IPS-NIHi7 (cell line): ENCODE data around the gene ZFHX2.
"Not testable (repeated sequence)": the region's sequence is repeated elsewhere in the genome, so short reads cannot be mapped to it uniquely, and the experiment has no call there.

Source experiments
- DNase-seq: peaks from one replicate; pipeline ENCODE4 v3.0.0; 2012; ENCODE audit warnings: mixed read lengths; ENCODE audit errors: extremely low spot score

The ZFHX2 gene

GRCh38 chr14:23551266-23552028 lies at the start of gene ZFHX2:
Gene ZFHX2, minus strand, starts transcription at chr14:23551765. Its CDS starts 16,440 bp downstream, at chr14:23535325.
- peak; percentile 85 for DNase-seq

DNA sequence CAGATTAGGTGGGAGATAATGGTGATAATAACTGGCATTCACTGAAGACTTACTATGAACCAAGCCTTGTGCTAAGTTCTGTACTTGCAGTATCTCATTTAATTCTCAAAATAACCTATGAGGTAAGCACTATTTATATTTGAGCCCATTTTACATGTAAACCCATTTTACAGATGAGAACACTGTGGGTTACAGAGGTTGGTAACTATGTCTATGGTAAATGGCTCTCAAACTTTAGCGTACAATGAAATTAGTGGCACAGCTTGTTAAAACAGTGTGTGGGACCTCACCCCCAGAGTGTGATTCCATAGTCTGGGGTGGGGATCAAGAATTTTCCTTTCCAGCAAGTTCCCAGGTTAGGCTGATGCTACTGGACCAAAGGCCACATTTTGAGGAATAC lies 49.2 kb upstream of the ZFHX2 start:
- DNase-seq, result no peak

GRCh38 chr14:23600322-23600707 lies 48.8 kb upstream of the ZFHX2 start:
- no peak for DNase-seq

DNA sequence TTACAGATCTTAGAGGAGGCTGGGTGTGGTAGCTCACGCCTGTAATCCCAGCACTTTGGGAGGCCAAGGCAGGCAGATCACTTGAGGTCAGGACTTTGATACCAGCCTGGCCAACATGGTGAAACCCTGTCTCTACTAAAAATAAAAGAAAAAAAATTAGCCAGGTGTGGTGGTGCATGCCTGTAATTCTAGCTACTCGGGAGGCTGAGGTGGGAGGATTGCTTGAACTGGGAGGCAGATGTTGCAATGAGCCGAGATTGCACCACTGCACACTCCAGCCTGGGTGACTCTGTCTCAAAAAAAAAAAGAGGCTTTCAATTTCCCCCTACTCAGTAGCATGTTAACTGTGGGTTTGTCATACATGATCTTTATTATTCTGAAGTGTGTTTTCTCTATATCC lies 42.6 kb upstream of the ZFHX2 start:
- DNase-seq, result not testable (repeated sequence)

- no peak for DNase-seq
These were observed 38.6 kb upstream of the ZFHX2 start for GRCh38 chr14:23590198-23590597.

- DNase-seq, result no peak
These were observed 38.0 kb upstream of the ZFHX2 start for GRCh38 chr14:23589606-23590005.

DNA sequence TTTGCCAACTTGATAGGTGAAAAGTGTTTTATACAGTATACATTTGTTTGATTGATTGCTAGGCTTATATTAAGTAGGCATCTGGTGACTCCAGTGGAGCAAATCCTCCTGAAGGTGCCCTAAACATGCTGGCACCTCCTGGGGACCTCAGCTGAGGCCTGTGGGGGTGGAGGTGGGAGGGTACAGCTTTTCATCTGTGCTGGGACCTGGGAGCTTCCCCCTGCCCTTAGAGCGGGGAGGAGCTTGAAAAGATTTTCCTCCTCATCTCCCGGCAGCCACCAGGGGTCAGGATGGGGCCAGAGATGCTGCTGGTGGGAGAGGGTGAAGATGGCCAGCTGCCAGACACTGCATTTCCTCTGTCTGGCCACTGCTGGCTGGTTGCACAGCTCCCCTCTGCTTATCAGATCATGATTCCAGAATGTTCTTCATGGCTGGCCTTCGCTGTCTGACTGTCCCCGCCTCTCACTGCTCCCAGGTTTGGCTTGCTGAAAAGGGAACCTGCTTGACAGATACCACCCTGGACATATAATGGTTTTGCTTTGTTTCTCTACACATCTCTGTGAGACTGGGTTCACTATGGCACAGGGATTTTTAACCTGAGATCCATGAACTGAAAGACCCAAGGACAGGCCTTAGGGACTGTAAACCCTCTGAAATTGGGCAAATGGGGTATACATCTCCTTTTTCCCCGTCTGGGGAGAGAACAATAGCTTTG lies 37.5 kb upstream of the ZFHX2 start:
- DNase-seq, result peak; percentile 95

- not testable (repeated sequence) for DNase-seq
These were observed 33.1 kb upstream of the ZFHX2 start for GRCh38 chr14:23584527-23585203.

GRCh38 chr14:23583761-23584526 lies 32.4 kb upstream of the ZFHX2 start:
- DNase-seq, result not testable (repeated sequence)

DNA sequence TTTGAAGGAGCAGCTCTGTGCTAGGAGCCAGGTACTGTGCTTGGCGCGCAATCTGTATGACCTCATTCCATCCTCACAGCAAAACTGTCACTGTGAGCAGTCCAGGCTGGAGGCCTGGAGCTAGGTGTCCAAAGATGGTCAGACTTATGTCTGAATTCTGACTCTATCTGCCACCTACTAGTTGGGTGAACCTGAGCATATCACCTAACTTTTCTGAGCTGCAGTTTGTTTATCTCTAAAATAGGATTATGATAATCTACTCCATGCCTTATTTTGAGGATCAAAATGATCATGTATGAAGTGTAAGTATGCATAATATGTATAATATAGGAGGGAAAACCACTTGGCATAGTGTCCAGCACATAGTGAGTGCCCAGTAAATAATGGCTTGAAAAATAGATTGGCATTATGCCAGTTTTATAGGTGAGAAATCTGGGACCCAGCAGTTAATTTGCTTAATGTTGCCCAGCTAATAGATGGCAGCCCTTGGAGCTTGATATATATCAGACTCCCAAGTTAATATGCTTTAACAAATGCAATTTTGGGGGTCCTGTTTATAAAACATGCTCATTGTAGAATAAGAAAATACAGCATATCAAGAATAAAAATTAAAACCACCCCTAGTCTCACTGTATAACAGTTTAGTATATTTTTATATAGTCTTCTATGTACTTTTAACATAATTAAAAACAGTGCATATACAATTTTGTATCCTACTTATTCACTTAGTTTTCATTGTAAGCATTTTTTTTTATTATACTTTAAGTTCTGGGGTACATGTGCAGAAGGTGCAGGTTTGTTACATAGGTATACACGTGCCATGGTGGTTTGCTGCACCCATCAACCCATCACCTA lies 31.6 kb upstream of the ZFHX2 start:
- DNase-seq, result no peak

- DNase-seq, result no peak
These were observed 29.4 kb upstream of the ZFHX2 start for GRCh38 chr14:23580948-23581281.

DNA sequence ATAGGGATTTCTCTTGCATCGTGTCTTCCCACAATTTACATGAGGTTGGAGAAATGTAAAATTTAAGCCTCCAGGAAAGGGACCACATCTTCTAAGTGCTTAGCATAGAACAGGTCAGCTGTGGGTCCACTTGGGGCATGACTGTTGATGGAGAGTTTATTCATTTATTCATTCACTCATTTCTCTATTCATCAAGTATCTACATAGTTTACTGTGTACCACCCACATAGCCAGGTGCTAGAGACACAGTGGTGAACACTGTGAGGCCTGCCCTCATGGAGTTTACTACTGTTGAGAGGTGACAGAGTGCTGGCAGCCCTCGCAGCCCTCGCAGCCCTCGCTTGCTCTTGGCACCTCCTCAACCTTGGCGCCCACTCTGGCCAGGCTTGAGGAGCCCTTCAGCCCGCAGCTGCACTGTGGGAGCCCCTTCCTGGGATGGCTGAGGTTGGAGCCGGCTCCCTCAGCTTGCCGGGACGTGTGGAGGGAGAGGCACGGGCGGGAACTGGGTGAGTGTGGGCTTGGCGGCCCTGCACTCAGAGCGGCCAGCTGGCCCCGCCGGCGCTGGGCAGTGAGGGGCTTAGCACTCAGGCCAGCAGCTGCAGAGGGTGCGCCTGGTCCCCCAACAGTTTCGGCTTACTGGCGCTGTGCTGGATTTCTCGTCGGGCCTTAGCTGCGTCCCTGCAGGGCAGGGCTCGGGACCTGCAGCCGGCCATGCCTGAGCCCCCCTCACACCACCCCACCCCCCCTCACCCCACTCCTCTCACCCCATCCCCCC lies 28.8 kb upstream of the ZFHX2 start:
- DNase-seq, result no peak

DNA sequence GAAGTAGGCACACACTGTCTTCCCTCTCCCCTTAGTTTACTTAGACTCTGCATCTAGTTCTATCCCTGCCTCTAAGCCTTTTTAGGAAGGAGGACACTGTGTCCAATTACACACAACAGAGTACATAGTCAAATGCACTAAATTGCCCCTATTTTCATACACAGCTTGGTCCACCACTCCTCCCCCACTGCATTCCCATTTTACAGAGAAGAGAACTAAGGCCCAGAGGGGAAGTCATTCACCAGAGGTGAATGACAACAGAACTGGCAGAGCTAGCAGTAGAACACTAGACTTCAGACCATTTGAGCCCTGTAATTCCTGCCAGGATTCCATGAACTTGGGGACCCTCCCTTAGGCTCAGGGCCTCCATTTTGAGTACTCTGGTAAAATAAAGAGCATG lies 28.2 kb upstream of the ZFHX2 start:
- DNase-seq, result no peak

- no peak for DNase-seq
These were observed 27.7 kb upstream of the ZFHX2 start for GRCh38 chr14:23579311-23579630.

GRCh38 chr14:23578560-23579310 lies 27.2 kb upstream of the ZFHX2 start, which contains the start of gene JPH4:
Gene JPH4, minus strand, starts transcription at chr14:23578790. Its CDS starts 1,337 bp downstream, at chr14:23577453.
- peak; percentile 54 for DNase-seq

DNA sequence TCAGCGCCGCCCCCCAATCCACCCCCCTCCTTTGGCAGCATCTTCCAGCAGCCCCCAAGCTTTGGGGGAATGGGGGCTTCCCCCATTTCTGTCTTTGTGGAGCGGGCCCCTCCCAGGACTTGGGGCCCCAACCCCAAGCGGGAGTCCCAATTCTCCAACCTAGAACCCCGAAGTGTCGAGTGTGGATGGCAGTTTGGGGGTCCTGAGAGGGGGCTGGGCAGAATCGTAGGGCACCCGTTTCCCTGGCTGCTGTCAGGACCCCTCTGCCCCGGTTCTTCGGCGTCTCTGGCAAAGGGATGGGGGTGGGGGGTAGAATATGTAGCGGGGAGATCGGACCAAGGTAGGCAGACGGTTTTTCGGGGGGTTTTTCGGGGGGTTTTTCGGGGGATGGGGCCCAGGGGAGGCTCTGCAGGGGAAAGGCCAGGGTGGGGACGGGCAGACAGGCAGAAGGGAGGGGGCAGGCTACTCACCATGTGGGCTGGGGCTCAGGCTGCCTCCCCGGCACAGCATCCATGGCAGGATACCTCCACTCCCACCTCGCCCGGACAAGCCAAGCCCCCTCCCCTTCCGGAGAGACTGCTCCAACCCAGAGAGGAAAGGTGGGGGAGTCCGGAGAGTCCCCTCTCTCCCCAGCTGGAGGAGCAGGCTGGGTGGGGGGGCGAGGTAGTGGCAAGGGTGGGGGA lies 26.3 kb upstream of the ZFHX2 start:
- DNase-seq, result no peak

GRCh38 chr14:23577004-23577681 lies 25.6 kb upstream of the ZFHX2 start:
- DNase-seq, result no peak

DNA sequence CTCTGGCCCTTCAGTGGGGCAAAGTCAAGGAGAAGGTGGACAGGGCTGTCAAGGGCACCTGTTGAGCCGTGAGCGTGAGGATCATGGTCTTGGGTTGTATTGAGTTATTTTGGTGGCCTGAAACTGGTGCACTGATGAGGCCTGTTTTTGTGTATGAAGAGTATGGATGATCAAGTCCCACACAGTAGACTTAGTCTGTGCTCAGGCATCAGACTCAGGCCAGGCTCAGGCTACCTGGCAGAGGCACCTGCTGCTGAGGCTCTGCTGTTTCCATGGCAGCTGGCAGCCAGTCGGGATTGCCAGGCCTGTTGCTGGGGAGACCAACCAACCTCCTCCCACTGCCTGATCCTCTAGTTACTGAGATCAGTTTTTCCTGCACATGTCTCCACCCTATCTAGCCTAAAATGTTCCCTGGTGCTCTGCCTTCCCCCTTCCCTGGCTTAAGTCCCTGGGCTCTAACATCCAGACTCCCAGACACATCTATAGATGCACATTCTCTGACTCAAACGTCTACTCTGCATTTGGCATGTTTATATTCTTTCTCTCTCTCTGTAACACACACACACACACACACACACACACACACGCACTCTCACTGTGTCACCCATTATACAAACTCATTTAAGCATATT lies 21.9 kb upstream of the ZFHX2 start:
- DNase-seq, result no peak
